K562 (cell line): ENCODE results near the gene CLEC3A. TPM values are rescaled to one million over a fixed set of nuclear protein-coding genes. Genes with fewer than 3 reads are reported as not detected.

Source experiments
- ATAC-seq: fragments of 200-7000 bp; cut with Tn5 transposase; 3 replicates; pipeline ENCODE4 v1.9.1; 2020; ENCODE audit warnings: moderate library complexity
- BruUV-seq: library from RNA; stranded (reverse); fragments of 400-500 nt; replicated peaks from 2 replicates; lab custom pipeline; 2021; lab: Mats Ljungman, UMichigan
- CTCF ChIA-PET: fragments of 300-600 bp; formaldehyde crosslinking; extraction: SDS; loops from one replicate; lab custom pipeline; 2021; ENCODE audit warnings: low intra/inter-chr PET ratio; lab: Yijun Ruan, JAX
- POLR2A ChIA-PET: fragments of 300-600, 350-650 bp; sonication (Branson Sonifier 250); formaldehyde crosslinking; extraction: SDS; loops from one replicate; lab custom pipeline; 2021; ENCODE audit warnings: antibody characterized with exemption, inconsistent platforms; lab: Yijun Ruan, JAX
- DNase-seq, 4 experiments: peaks; one replicate each; pipeline versions ENCODE4 v3.0.0 to v3.0.0-alpha.2; 2011 to 2018; ENCODE audit warnings: low spot score in 3 of 4, mixed read lengths in 3 of 4; ENCODE audit errors: extremely low read depth in 1 of 4
- FAIRE-seq: peaks from 2 replicates; lab custom pipeline; 2011; peaks lifted over from hg19 to GRCh38; lab: Jason Lieb, UNC
- H2AFZ ChIP-seq: 2 replicates; pipeline ENCODE4 v1.6.0; 2011; ENCODE audit warnings: low read depth, low read length, control low read depth, inconsistent platforms
- H3K27ac ChIP-seq: fragments of 200-600 bp; 3 replicates; pipeline ENCODE4 v1.8.0; 2011; ENCODE audit warnings: low read depth, mild to moderate bottlenecking, control low read depth, inconsistent platforms, low read length, moderate library complexity, mixed read lengths; ENCODE audit errors: extremely low read depth
- H3K27me3 ChIP-seq, 2 experiments: fragments of 300-600 bp in 1 of 2; 2 replicates in 1 of 2; 3 replicates in 1 of 2; pipeline versions ENCODE4 v1.6.0 to v1.8.0; 2011; ENCODE audit warnings: inconsistent platforms in 2 of 2, low read length in 2 of 2, mild to moderate bottlenecking in 1 of 2, mixed read lengths in 1 of 2, moderate library complexity in 1 of 2; ENCODE audit not compliant: control insufficient read depth in 2 of 2, insufficient read depth in 2 of 2
- H3K36me3 ChIP-seq: fragments of 300-600 bp; 3 replicates; pipeline ENCODE4 v1.8.0; 2011; ENCODE audit warnings: mild to moderate bottlenecking, low read length, inconsistent platforms; ENCODE audit not compliant: control insufficient read depth, insufficient read depth
- H3K4me1 ChIP-seq, 2 experiments: fragments of 200-600 bp in 1 of 2; replicated peaks in 1 of 2; 2 replicates in 1 of 2; 3 replicates in 1 of 2; pipeline versions ENCODE4 v1.5.1 to v1.8.0; 2011; ENCODE audit warnings: inconsistent platforms in 2 of 2, low read length in 2 of 2, mild to moderate bottlenecking in 1 of 2, mixed read lengths in 1 of 2, moderate library complexity in 1 of 2; ENCODE audit not compliant: control insufficient read depth in 2 of 2, insufficient read depth in 2 of 2
- H3K4me2 ChIP-seq: 2 replicates; pipeline ENCODE4 v1.6.1; 2011; ENCODE audit warnings: low read length, control low read depth, inconsistent platforms, mixed read lengths; ENCODE audit not compliant: insufficient read depth
- H3K4me3 ChIP-seq: fragments of 200-600 bp; sonication (generic), shearing (Covaris generic); 2 replicates; pipeline ENCODE4 v1.5.1; 2016; ENCODE audit warnings: control low read depth, inconsistent platforms
- H3K79me2 ChIP-seq: fragments of 200-600 bp; 3 replicates; pipeline ENCODE4 v1.8.0; 2011; ENCODE audit warnings: low read length, inconsistent platforms; ENCODE audit not compliant: control insufficient read depth, insufficient read depth
- H3K9ac ChIP-seq, 2 experiments: 2 replicates each; pipeline versions ENCODE4 v1.6.0 to v1.6.1; 2011; ENCODE audit warnings: low read depth in 2 of 2, low read length in 2 of 2, control low read depth in 1 of 2, inconsistent platforms in 1 of 2, mild to moderate bottlenecking in 1 of 2, mixed read lengths in 1 of 2; ENCODE audit not compliant: insufficient read depth in 1 of 2
- H3K9me1 ChIP-seq: one replicate; pipeline ENCODE4 v1.6.0; 2011; ENCODE audit warnings: inconsistent platforms, mild to moderate bottlenecking, low read length, moderate library complexity; ENCODE audit not compliant: control insufficient read depth, insufficient read depth
- H3K9me3 ChIP-seq: replicated peaks from 2 replicates; pipeline ENCODE4 v1.5.1; 2011; ENCODE audit warnings: low read depth, low read length, inconsistent platforms; ENCODE audit not compliant: control insufficient read depth, insufficient read depth
- H4K20me1 ChIP-seq: replicated peaks from 2 replicates; pipeline ENCODE4 v1.6.1; 2011; ENCODE audit warnings: low read length, inconsistent platforms, mixed read lengths; ENCODE audit not compliant: control insufficient read depth, insufficient read depth
- CTCF ChIP-seq, 3 experiments: IDR thresholded peaks in 2 of 3; conservative IDR thresholded peaks in 1 of 3; 2 replicates each; pipeline ENCODE4 v1.5.1; 2011 to 2012; ENCODE audit warnings: low read length in 3 of 3, mild to moderate bottlenecking in 3 of 3, control low read depth in 2 of 3, improper control_type of control experiment in 1 of 3, inconsistent platforms in 1 of 3, low read depth in 1 of 3, mixed read lengths in 1 of 3, moderate library complexity in 1 of 3; ENCODE audit not compliant: insufficient read depth in 2 of 3
- RAD21 ChIP-seq, 2 experiments: fragments of 250-450 bp in 1 of 2; fragments of 450-650 bp in 1 of 2; sonication (Bioruptor Pico) in 1 of 2; formaldehyde crosslinking in 1 of 2; IDR thresholded peaks in 1 of 2; conservative IDR thresholded peaks in 1 of 2; 2 replicates each; pipeline versions ENCODE4 v1.4.0 to v1.8.0; 2020 to 2022; ENCODE audit warnings: mild to moderate bottlenecking in 2 of 2, moderate library complexity in 1 of 2
- THRAP3 ChIP-seq: fragments of 450-650 bp; IDR thresholded peaks from 2 replicates; pipeline ENCODE4 v1.6.1; 2016; ENCODE audit warnings: mild to moderate bottlenecking, inconsistent platforms, borderline replicate concordance
- WGBS: fragments of 100-300 bp; shearing (Covaris generic); methylation state at CpG from one replicate; pipeline ENCODE4 v1.1.6; 2016; ENCODE audit warnings: low coverage, mixed read lengths; ENCODE audit not compliant: insufficient coverage; ENCODE audit errors: missing lambda C conversion rate; 5-methylcytosine and 5-hydroxymethylcytosine counted together
- in situ Hi-C: fragments of 300-500 bp; cut with MboI; formaldehyde crosslinking; loops from 4 replicates; pipeline ENCODE4 v1.15.0; 2018; ENCODE audit warnings: inconsistent platforms, mixed read lengths
- intact Hi-C: fragments of 100-400 bp; cut with micrococcal nuclease; formaldehyde crosslinking; loops from 2 replicates; pipeline ENCODE4 v1.14.2; 2022
- polyA plus RNA-seq, 8 experiments: library from polyadenylated mRNA; depleted of rRNA in 4 of 8; stranded (reverse) in 5 of 8; unstranded in 3 of 8; fragments of >200 nt; fragmentation: Nextera tagmentation in 2 of 8; fragmentation: Illumina TruSeq in 1 of 8; extraction: Ambion mirVana in 2 of 8; extraction: Trizol in 1 of 8; gene quantifications; 2 replicates each; pipeline versions ENCODE4 v1.2.1 to v1.2.3, GENCODE V29; 2011 to 2014; ENCODE audit warnings: inconsistent platforms in 1 of 8, missing spikeins in 1 of 8
- total RNA-seq, 7 experiments: library from RNA; depleted of rRNA in 6 of 7; stranded (reverse); fragments of >200 nt in 6 of 7; fragmentation: Illumina TruSeq in 2 of 7; extraction: Trizol in 2 of 7; gene quantifications; 2 replicates each; pipeline versions ENCODE4 v1.2.1 to v1.2.3, GENCODE V29; 2011 to 2021; ENCODE audit warnings: low replicate concordance in 1 of 7

The CLEC3A gene
- total and polyA plus RNA-seq, 9 of the 15 experiments (the other 6 are each of a cell fraction or from before 2014, with no cell fraction given): not detected

- peak; percentile 37 to 46 (median 44) for DNase-seq
- FAIRE-seq: peak; percentile 65
These were observed 16.5 kb upstream of the CLEC3A start for GRCh38 chr16:78005881-78006280.

More at GRCh38 chr16:78005881-78006280, 16.5 kb upstream of the CLEC3A start:
- H3K27ac ChIP-seq: no peak overlapping the region
- intact Hi-C loops: loop anchor here (2.0 to 10.0 kb wide), 2 partner anchors 93 to 771 kb away; partner anchors contain the start of gene WWOX
- no peaks in the 10 kb centered on the region for H3K36me3 ChIP-seq
- peaks cover 2 to 10% of the 10 kb centered on the region in 2 experiments; a peak in 2 of 5 replicates for H3K27me3 ChIP-seq
- no peak overlapping the region for H3K4me3 ChIP-seq
- peak; percentile 72; the same call in 2 of the 3 replicates for ATAC-seq
- H2AFZ ChIP-seq: no peak overlapping the region
- no peaks in the 10 kb centered on the region for H3K4me1 ChIP-seq
- no TSS peak for BruUV-seq
- H3K9me1 ChIP-seq: no peaks in the 10 kb centered on the region
- WGBS: 0% methylated on average over 5 of the region's 5 CpGs
- H4K20me1 ChIP-seq: no peaks in the 10 kb centered on the region
- H3K79me2 ChIP-seq: no peaks in the 10 kb centered on the region
- CTCF ChIA-PET: no interaction called here
- H3K9ac ChIP-seq: no peak overlapping the region
- POLR2A ChIA-PET: no interaction called here
- no peak overlapping the region for H3K4me2 ChIP-seq
- 0 out of 2 replicates have a peak, but pooled peaks cover 1% of the 10 kb centered on the region for H3K9me3 ChIP-seq
- no peak for TF ChIP-seq THRAP3
- peak in 1 of 2 experiments; percentile 33; a peak in 2 of 4 replicates for TF ChIP-seq RAD21 (CRISPR knock-in tag; conservative IDR thresholded peaks at IDR 0.05 in 1 of 2, IDR thresholded peaks at IDR 0.05 in 1 of 2)
- TF ChIP-seq CTCF (IDR thresholded peaks at IDR 0.05 in 2 of 3, conservative IDR thresholded peaks at IDR 0.05 in 1 of 3; ENCODE audit: insufficient read depth in 2 of 3, low read depth in 1 of 3, low read length in 3 of 3): peak; percentile 28 to 58 (median 47); a peak in 5 of 6 replicates
- TF ChIP-seq, all 486 proteins: peak for 2
- in situ Hi-C loops: no loop called here
